HEK293 (cell line): Measurements from ENCODE around the gene H2AZ2.

Experiments used
- IKZF3 ChIP-seq: fragments of 450-650 bp; IDR thresholded peaks from 2 replicates; pipeline ENCODE4 v1.5.0; 2018; ENCODE audit warnings: missing biosample characterization, mild to moderate bottlenecking, missing genetic modification characterization, moderate library complexity
- KLF7 ChIP-seq: fragments of 450-650 bp; formaldehyde crosslinking; IDR thresholded peaks from 2 replicates; pipeline ENCODE4 v1.5.1; 2016; ENCODE audit warnings: missing biosample characterization, missing genetic modification characterization, borderline replicate concordance
- KLF9 ChIP-seq: fragments of 450-650 bp; formaldehyde crosslinking; IDR thresholded peaks from 2 replicates; pipeline ENCODE4 v1.5.1; 2016; ENCODE audit warnings: missing biosample characterization, missing genetic modification characterization, low read depth
- MYNN ChIP-seq: fragments of 450-650 bp; formaldehyde crosslinking; IDR thresholded peaks from 2 replicates; pipeline ENCODE4 v1.5.1; 2016; ENCODE audit warnings: missing biosample characterization, missing genetic modification characterization, borderline replicate concordance
- TRIM28 ChIP-seq: IDR thresholded peaks from 2 replicates; pipeline ENCODE4 v1.6.1; 2011; ENCODE audit warnings: low read length, control low read depth, borderline replicate concordance
- ZBTB7A ChIP-seq: fragments of 450-650 bp; formaldehyde crosslinking; IDR thresholded peaks from 2 replicates; pipeline ENCODE4 v1.5.1; 2016; ENCODE audit warnings: low read depth, missing biosample characterization, missing genetic modification characterization
- ZBTB8A ChIP-seq: fragments of 450-650 bp; formaldehyde crosslinking; IDR thresholded peaks from 2 replicates; pipeline ENCODE4 v1.5.1; 2016; ENCODE audit warnings: missing biosample characterization, missing genetic modification characterization
- ZEB2 ChIP-seq: fragments of 450-650 bp; formaldehyde crosslinking; IDR thresholded peaks from 2 replicates; pipeline ENCODE4 v1.5.1; 2016; ENCODE audit warnings: missing biosample characterization, missing genetic modification characterization
- ZFP69B ChIP-seq: fragments of 450-650 bp; formaldehyde crosslinking; IDR thresholded peaks from 2 replicates; pipeline ENCODE4 v1.5.1; 2016; ENCODE audit warnings: missing biosample characterization, missing genetic modification characterization
- ZNF112 ChIP-seq: fragments of 450-650 bp; formaldehyde crosslinking; IDR thresholded peaks from 2 replicates; pipeline ENCODE4 v1.5.0; 2017; ENCODE audit warnings: missing biosample characterization, missing genetic modification characterization
- ZNF132 ChIP-seq: fragments of 450-650 bp; formaldehyde crosslinking; IDR thresholded peaks from 2 replicates; pipeline ENCODE4 v1.5.1; 2017; ENCODE audit warnings: missing biosample characterization, missing genetic modification characterization, borderline replicate concordance
- ZNF157 ChIP-seq: fragments of 450-650 bp; formaldehyde crosslinking; IDR thresholded peaks from 2 replicates; pipeline ENCODE4 v1.5.1; 2016; ENCODE audit warnings: missing biosample characterization, missing genetic modification characterization
- ZNF202 ChIP-seq: fragments of 450-650 bp; formaldehyde crosslinking; IDR thresholded peaks from 2 replicates; pipeline ENCODE4 v1.5.1; 2016; ENCODE audit warnings: missing biosample characterization, missing genetic modification characterization, borderline replicate concordance
- ZNF239 ChIP-seq: fragments of 450-650 bp; formaldehyde crosslinking; IDR thresholded peaks from 2 replicates; pipeline ENCODE4 v1.5.1; 2016; ENCODE audit warnings: missing biosample characterization, missing genetic modification characterization
- ZNF24 ChIP-seq: fragments of 450-650 bp; formaldehyde crosslinking; IDR thresholded peaks from 2 replicates; pipeline ENCODE4 v1.5.1; 2016; ENCODE audit warnings: missing biosample characterization, missing genetic modification characterization
- ZNF324 ChIP-seq: fragments of 450-650 bp; formaldehyde crosslinking; IDR thresholded peaks from 2 replicates; pipeline ENCODE4 v1.5.1; 2016; ENCODE audit warnings: missing biosample characterization, missing genetic modification characterization
- ZNF341 ChIP-seq: fragments of 450-650 bp; formaldehyde crosslinking; IDR thresholded peaks from 2 replicates; pipeline ENCODE4; 2016; ENCODE audit warnings: low read depth, missing biosample characterization, missing genetic modification characterization
- ZNF350 ChIP-seq: fragments of 450-650 bp; formaldehyde crosslinking; IDR thresholded peaks from 2 replicates; pipeline ENCODE4 v1.5.0; 2017; ENCODE audit warnings: missing biosample characterization, mild to moderate bottlenecking, missing genetic modification characterization
- ZNF473 ChIP-seq: fragments of 450-650 bp; formaldehyde crosslinking; IDR thresholded peaks from 2 replicates; pipeline ENCODE4 v1.5.1; 2017; ENCODE audit warnings: missing biosample characterization, missing genetic modification characterization
- ZNF510 ChIP-seq: fragments of 450-650 bp; formaldehyde crosslinking; IDR thresholded peaks from 2 replicates; pipeline ENCODE4 v1.5.1; 2018; ENCODE audit warnings: mild to moderate bottlenecking, missing genetic modification characterization, missing biosample characterization; ENCODE audit not compliant: insufficient replicate concordance
- ZNF514 ChIP-seq: fragments of 450-650 bp; formaldehyde crosslinking; IDR thresholded peaks from 2 replicates; pipeline ENCODE4 v1.5.1; 2016; ENCODE audit warnings: missing biosample characterization, missing genetic modification characterization
- ZNF521 ChIP-seq: fragments of 450-650 bp; formaldehyde crosslinking; IDR thresholded peaks from 2 replicates; pipeline ENCODE4 v1.5.1; 2017; ENCODE audit warnings: missing biosample characterization, mild to moderate bottlenecking, missing genetic modification characterization
- ZNF530 ChIP-seq: fragments of 450-650 bp; formaldehyde crosslinking; IDR thresholded peaks from 2 replicates; pipeline ENCODE4 v1.5.1; 2016; ENCODE audit warnings: low read depth, missing biosample characterization, missing genetic modification characterization
- ZNF555 ChIP-seq: fragments of 450-650 bp; formaldehyde crosslinking; conservative IDR thresholded peaks from 2 replicates; pipeline ENCODE4 v1.5.1; 2017; ENCODE audit warnings: missing biosample characterization, mild to moderate bottlenecking, missing genetic modification characterization, inconsistent platforms
- ZNF558 ChIP-seq: fragments of 450-650 bp; formaldehyde crosslinking; IDR thresholded peaks from 2 replicates; pipeline ENCODE4 v1.5.1; 2016; ENCODE audit warnings: missing biosample characterization, missing genetic modification characterization
- ZNF585B ChIP-seq: fragments of 450-650 bp; formaldehyde crosslinking; IDR thresholded peaks from 2 replicates; pipeline ENCODE4 v1.5.1; 2016; ENCODE audit warnings: missing biosample characterization, missing genetic modification characterization
- ZNF624 ChIP-seq: fragments of 450-650 bp; formaldehyde crosslinking; IDR thresholded peaks from 2 replicates; pipeline ENCODE4 v1.5.1; 2017; ENCODE audit warnings: missing biosample characterization, missing genetic modification characterization
- ZNF660 ChIP-seq: fragments of 450-650 bp; IDR thresholded peaks from 2 replicates; pipeline ENCODE4 v1.5.1; 2018; ENCODE audit warnings: missing biosample characterization, mild to moderate bottlenecking, missing genetic modification characterization
- ZNF664 ChIP-seq: fragments of 450-650 bp; formaldehyde crosslinking; IDR thresholded peaks from 2 replicates; pipeline ENCODE4 v1.5.1; 2016; ENCODE audit warnings: missing biosample characterization, missing genetic modification characterization
- ZNF677 ChIP-seq: fragments of 450-650 bp; IDR thresholded peaks from 2 replicates; pipeline ENCODE4 v1.5.0; 2018; ENCODE audit warnings: missing biosample characterization, mild to moderate bottlenecking, missing genetic modification characterization, moderate library complexity
- ZNF768 ChIP-seq: fragments of 450-650 bp; formaldehyde crosslinking; IDR thresholded peaks from 2 replicates; pipeline ENCODE4 v1.5.1; 2018; ENCODE audit warnings: missing biosample characterization, mild to moderate bottlenecking, missing genetic modification characterization
- ZNF777 ChIP-seq: fragments of 450-650 bp; formaldehyde crosslinking; IDR thresholded peaks from 2 replicates; pipeline ENCODE4 v1.5.1; 2017; ENCODE audit warnings: missing biosample characterization, missing genetic modification characterization, borderline replicate concordance
- ZNF837 ChIP-seq: fragments of 450-650 bp; formaldehyde crosslinking; IDR thresholded peaks from 2 replicates; pipeline ENCODE4 v1.5.1; 2016; ENCODE audit warnings: missing biosample characterization, missing genetic modification characterization
- ZNF843 ChIP-seq: fragments of 450-650 bp; formaldehyde crosslinking; IDR thresholded peaks from 2 replicates; pipeline ENCODE4 v1.5.1; 2016; ENCODE audit warnings: missing biosample characterization, missing genetic modification characterization
- ZSCAN16 ChIP-seq: fragments of 450-650 bp; formaldehyde crosslinking; IDR thresholded peaks from 2 replicates; pipeline ENCODE4 v1.5.1; 2016; ENCODE audit warnings: missing biosample characterization, missing genetic modification characterization
- TF ChIP-seq, protein P1 (sequence below): fragments of 450-650 bp; formaldehyde crosslinking; IDR thresholded peaks from 2 replicates; pipeline ENCODE4 v1.5.1; 2016; ENCODE audit warnings: missing biosample characterization, missing genetic modification characterization
- TF ChIP-seq, protein P2 (sequence below): fragments of 450-650 bp; formaldehyde crosslinking; IDR thresholded peaks from 2 replicates; pipeline ENCODE4 v1.5.1; 2017; ENCODE audit warnings: missing biosample characterization, missing genetic modification characterization
- TF ChIP-seq, protein P3 (sequence below): fragments of 450-650 bp; IDR thresholded peaks from 2 replicates; pipeline ENCODE4 v1.5.1; 2018; ENCODE audit warnings: missing biosample characterization, mild to moderate bottlenecking, missing genetic modification characterization

The H2AZ2 gene

DNA sequence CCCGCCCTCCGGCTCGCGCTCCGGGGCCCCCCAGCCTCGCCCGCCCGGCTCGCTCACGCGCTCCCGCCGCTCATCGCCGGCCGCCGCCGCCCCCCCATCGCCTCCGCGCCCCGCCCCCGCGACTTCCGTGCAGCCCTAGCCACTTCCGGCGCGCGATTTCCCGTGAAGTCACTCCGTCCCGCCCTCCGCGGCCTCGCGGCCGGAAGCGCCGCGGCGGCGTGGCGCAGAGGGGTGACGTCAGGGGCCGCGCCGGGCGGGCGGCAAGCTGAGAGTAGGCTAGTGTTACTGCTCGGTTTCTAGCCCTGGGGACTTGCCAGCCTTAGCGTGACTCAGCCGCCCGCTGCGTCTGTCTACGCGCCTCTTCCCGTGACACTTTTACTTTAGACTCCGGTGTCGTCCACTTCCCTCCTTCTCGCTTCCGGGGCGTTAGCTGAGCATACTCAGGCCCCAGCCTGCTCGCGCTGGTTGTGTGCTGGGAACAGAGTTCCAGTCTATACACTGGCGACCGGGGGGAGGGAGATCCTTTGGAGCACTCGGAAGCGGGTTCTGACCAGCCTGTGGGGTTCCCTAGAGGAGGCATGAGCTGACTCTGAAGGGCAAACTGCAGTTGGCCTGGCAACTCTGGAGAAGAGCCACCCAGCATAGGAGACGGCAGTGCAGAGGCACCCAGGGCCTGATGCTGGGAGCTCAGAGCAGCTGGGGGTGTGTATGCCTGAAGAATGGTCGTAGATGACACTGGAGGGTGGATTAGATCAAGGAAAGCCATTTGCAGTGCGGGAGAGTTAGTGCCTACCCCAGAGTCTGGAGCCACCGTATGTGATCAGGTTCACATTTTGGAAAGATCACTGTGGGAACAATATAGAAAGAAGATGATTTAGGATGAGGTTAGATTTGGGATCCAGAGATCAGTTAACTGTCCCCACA is 37.8 kb upstream of the H2AZ2 start, which contains the start of gene PURB (continued):
- TF ChIP-seq, protein P1, sequence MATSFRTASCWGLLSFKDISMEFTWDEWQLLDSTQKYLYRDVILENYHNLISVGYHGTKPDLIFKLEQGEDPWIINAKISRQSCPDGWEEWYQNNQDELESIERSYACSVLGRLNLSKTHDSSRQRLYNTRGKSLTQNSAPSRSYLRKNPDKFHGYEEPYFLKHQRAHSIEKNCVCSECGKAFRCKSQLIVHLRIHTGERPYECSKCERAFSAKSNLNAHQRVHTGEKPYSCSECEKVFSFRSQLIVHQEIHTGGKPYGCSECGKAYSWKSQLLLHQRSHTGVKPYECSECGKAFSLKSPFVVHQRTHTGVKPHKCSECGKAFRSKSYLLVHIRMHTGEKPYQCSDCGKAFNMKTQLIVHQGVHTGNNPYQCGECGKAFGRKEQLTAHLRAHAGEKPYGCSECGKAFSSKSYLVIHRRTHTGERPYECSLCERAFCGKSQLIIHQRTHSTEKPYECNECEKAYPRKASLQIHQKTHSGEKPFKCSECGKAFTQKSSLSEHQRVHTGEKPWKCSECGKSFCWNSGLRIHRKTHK (tag by site-specific recombination), result no peak
- TF ChIP-seq ZNF555 (tag by site-specific recombination) (no peak), ZNF157 (no peak), ZNF624 (tag by site-specific recombination) (no peak), ZNF777 (tag by site-specific recombination) (no peak), KLF9 (tag by site-specific recombination) (no peak), ZSCAN16 (no peak), ZNF132 (no peak), ZBTB8A (tag by site-specific recombination) (peak; percentile 76), ZNF324 (peak; percentile 52; the same call in 1 of the 2 replicates), ZNF341 (tag by site-specific recombination) (peak; percentile 88), ZNF837 (tag by site-specific recombination) (no peak), ZNF112 (tag by site-specific recombination) (no peak), KLF7 (0 out of 2 replicates have a peak, but pooled peaks have one; percentile 9), ZNF350 (tag by site-specific recombination) (no peak), ZNF239 (tag by site-specific recombination) (no peak), ZBTB7A (no peak), ZNF664 (tag by site-specific recombination) (no peak), ZFP69B (tag by site-specific recombination) (peak; percentile 56; the same call in 1 of the 2 replicates), ZNF202 (tag by site-specific recombination) (no peak), ZNF768 (tag by site-specific recombination) (no peak; the same call in 1 of the 2 replicates), TRIM28 (no peak), ZNF677 (tag by site-specific recombination) (no peak), ZNF558 (tag by site-specific recombination) (no peak), ZNF585B (no peak), ZNF521 (no peak), ZNF660 (tag by site-specific recombination) (peak; percentile 80), ZEB2 (tag by site-specific recombination) (peak; percentile 91), ZNF843 (tag by site-specific recombination) (no peak; the same call in 1 of the 2 replicates), ZNF530 (no peak), ZNF473 (tag by site-specific recombination) (no peak), IKZF3 (tag by site-specific recombination) (no peak), ZNF514 (no peak), ZNF24 (tag by site-specific recombination) (peak; percentile 77; the same call in 1 of the 2 replicates), MYNN (no peak), ZNF510 (tag by site-specific recombination) (no peak)
- TF ChIP-seq, protein P2, sequence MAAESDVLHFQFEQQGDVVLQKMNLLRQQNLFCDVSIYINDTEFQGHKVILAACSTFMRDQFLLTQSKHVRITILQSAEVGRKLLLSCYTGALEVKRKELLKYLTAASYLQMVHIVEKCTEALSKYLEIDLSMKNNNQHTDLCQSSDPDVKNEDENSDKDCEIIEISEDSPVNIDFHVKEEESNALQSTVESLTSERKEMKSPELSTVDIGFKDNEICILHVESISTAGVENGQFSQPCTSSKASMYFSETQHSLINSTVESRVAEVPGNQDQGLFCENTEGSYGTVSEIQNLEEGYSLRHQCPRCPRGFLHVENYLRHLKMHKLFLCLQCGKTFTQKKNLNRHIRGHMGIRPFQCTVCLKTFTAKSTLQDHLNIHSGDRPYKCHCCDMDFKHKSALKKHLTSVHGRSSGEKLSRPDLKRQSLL (tag by site-specific recombination), result no peak
- TF ChIP-seq, protein P3, sequence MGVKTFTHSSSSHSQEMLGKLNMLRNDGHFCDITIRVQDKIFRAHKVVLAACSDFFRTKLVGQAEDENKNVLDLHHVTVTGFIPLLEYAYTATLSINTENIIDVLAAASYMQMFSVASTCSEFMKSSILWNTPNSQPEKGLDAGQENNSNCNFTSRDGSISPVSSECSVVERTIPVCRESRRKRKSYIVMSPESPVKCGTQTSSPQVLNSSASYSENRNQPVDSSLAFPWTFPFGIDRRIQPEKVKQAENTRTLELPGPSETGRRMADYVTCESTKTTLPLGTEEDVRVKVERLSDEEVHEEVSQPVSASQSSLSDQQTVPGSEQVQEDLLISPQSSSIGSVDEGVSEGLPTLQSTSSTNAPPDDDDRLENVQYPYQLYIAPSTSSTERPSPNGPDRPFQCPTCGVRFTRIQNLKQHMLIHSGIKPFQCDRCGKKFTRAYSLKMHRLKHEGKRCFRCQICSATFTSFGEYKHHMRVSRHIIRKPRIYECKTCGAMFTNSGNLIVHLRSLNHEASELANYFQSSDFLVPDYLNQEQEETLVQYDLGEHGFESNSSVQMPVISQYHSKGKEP (tag by site-specific recombination), result peak; percentile 56; the same call in 1 of the 2 replicates
